ENCODE measurements around the gene CACNA2D2.

CACNA2D2 gene

DNA sequence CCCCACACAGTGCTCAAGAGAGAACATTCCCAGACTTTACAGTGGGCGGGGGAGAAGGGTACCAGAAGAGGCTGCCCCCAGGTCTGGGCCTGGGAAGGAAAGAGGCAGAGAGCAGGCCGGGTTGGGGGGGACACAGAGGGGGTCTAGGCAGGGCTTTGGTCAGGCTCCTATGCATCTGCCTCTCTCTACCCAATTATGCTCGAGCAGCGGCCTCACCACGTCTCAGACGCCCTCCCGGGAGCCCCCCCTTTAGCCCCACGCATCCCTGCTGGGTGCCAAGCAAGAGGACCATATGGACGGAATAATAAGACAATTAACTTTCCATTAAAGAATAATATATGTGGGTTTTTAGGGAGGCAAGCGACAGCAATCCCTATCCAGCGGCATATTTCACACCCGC, 32.8 kb downstream of the CACNA2D2 start:
- no peak overlapping the region for H3K4me3 ChIP-seq (ENCODE audit: low read depth in 1 of 2, low read length in 2 of 2)
- no peaks in the 10 kb centered on the region for H3K9me3 ChIP-seq (ENCODE audit: insufficient read depth, low read length, severe bottlenecking)
- no peak for ATAC-seq (ENCODE audit: insufficient read depth, low read depth)
- H3K27ac ChIP-seq (ENCODE audit: low read length): no peak overlapping the region
- H3K9ac ChIP-seq (ENCODE audit: low read depth, low read length): no peak overlapping the region
- DNase-seq: no peak
- H3K4me1 ChIP-seq (ENCODE audit: insufficient read depth, low read length): no peaks in the 10 kb centered on the region
- TF ChIP-seq, protein P1, sequence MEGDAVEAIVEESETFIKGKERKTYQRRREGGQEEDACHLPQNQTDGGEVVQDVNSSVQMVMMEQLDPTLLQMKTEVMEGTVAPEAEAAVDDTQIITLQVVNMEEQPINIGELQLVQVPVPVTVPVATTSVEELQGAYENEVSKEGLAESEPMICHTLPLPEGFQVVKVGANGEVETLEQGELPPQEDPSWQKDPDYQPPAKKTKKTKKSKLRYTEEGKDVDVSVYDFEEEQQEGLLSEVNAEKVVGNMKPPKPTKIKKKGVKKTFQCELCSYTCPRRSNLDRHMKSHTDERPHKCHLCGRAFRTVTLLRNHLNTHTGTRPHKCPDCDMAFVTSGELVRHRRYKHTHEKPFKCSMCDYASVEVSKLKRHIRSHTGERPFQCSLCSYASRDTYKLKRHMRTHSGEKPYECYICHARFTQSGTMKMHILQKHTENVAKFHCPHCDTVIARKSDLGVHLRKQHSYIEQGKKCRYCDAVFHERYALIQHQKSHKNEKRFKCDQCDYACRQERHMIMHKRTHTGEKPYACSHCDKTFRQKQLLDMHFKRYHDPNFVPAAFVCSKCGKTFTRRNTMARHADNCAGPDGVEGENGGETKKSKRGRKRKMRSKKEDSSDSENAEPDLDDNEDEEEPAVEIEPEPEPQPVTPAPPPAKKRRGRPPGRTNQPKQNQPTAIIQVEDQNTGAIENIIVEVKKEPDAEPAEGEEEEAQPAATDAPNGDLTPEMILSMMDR (IDR thresholded peaks at IDR 0.05; ENCODE audit: borderline replicate concordance, extremely low read depth, low read length, poor library complexity, severe bottlenecking): no peak
- TF ChIP-seq EZH2 (IDR thresholded peaks at IDR 0.05; ENCODE audit: borderline replicate concordance, low read depth, low read length, severe bottlenecking): no peak
- H3K27me3 ChIP-seq (ENCODE audit: insufficient read depth, low read length, poor library complexity): peaks cover 4% of the 10 kb centered on the region
- no peaks in the 10 kb centered on the region for H3K79me2 ChIP-seq (ENCODE audit: insufficient read depth, low read length)
- no peak overlapping the region for H2AFZ ChIP-seq (ENCODE audit: low read depth, low read length)
- H4K20me1 ChIP-seq (ENCODE audit: insufficient read depth, low read length): 0 out of 2 replicates have a peak, but pooled peaks cover 4% of the 10 kb centered on the region
- H3K4me2 ChIP-seq (ENCODE audit: insufficient read depth, low read length): no peak overlapping the region
- no peaks in the 10 kb centered on the region for H3K36me3 ChIP-seq (ENCODE audit: insufficient read depth, low read length)

DNA sequence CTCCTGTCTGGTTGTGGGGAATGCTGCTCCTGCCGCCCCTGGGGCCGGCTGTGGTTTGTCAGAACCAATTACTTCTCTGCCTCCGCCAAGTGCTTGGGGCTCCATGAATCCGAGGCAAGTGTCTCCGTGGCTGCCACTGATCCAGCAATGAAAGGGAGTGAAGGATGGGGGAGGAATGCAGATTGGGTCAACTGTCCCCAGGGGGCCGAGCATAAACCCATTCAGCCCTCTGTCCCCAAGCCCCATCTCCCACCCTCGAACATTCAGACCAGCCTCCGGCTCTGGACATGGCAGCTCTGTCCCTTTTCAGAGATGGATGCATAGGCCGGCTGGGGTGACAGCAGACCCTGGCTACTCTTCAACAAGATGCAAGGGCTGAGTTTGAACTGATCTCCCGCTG, 35.5 kb downstream of the CACNA2D2 start:
- ATAC-seq (ENCODE audit: insufficient read depth, low read depth): no peak
- no peak for TF ChIP-seq EZH2 (IDR thresholded peaks at IDR 0.05; ENCODE audit: borderline replicate concordance, low read depth, low read length, severe bottlenecking)
- TF ChIP-seq, protein P1 (IDR thresholded peaks at IDR 0.05; ENCODE audit: borderline replicate concordance, extremely low read depth, low read length, poor library complexity, severe bottlenecking): no peak
- H3K27me3 ChIP-seq (ENCODE audit: insufficient read depth, low read length, poor library complexity): peaks cover under 1% of the 10 kb centered on the region

DNA sequence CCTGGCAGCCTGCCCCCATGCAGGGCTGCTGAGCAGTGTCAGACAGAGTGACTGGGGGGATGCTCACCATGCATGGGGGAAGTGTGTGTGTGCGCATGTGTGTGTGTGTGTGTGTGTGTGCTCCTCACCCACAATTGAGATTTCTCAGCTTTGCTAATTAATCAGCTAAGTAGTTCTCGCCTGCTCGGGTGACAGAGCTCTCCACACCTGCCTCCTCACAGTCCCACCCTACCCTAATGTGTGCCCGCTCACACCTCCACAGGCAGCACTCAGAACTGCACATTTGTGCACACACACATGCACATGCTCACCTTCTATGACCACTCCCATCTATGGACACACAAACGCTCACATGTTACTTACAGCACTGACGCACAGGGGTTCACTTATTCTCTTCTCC, 37.3 kb downstream of the CACNA2D2 start:
- Histone ChIP-seq H3K27ac (ENCODE audit: low read length) (no peak overlapping the region), H3K4me3 (ENCODE audit: low read depth in 1 of 2, low read length in 2 of 2) (no peak overlapping the region), H4K20me1 (ENCODE audit: insufficient read depth, low read length) (no peaks in the 10 kb centered on the region), H3K36me3 (ENCODE audit: insufficient read depth, low read length) (no peaks in the 10 kb centered on the region), H3K27me3 (ENCODE audit: insufficient read depth, low read length, poor library complexity) (no peaks in the 10 kb centered on the region), H3K9ac (ENCODE audit: low read depth, low read length) (no peak overlapping the region), H3K4me1 (ENCODE audit: insufficient read depth, low read length) (no peaks in the 10 kb centered on the region), H3K4me2 (ENCODE audit: insufficient read depth, low read length) (no peak overlapping the region), H3K79me2 (ENCODE audit: insufficient read depth, low read length) (no peaks in the 10 kb centered on the region), H2AFZ (ENCODE audit: low read depth, low read length) (no peak overlapping the region), H3K9me3 (ENCODE audit: insufficient read depth, low read length, severe bottlenecking) (no peaks in the 10 kb centered on the region)
- TF ChIP-seq, protein P1 (IDR thresholded peaks at IDR 0.05; ENCODE audit: borderline replicate concordance, extremely low read depth, low read length, poor library complexity, severe bottlenecking): peak; percentile 22
- TF ChIP-seq EZH2 (IDR thresholded peaks at IDR 0.05; ENCODE audit: borderline replicate concordance, low read depth, low read length, severe bottlenecking): no peak
- ATAC-seq (ENCODE audit: insufficient read depth, low read depth) (no peak; the same call in 2 of the 3 replicates), DNase-seq (no peak)

More for the DNA sequence above, 35.5 kb downstream of the CACNA2D2 start:
- Histone ChIP-seq H3K79me2 (ENCODE audit: insufficient read depth, low read length) (no peaks in the 10 kb centered on the region), H3K9me3 (ENCODE audit: insufficient read depth, low read length, severe bottlenecking) (no peaks in the 10 kb centered on the region), H3K9ac (ENCODE audit: low read depth, low read length) (no peak overlapping the region), H3K4me3 (ENCODE audit: low read depth in 1 of 2, low read length in 2 of 2) (no peak overlapping the region), H3K4me2 (ENCODE audit: insufficient read depth, low read length) (no peak overlapping the region), H2AFZ (ENCODE audit: low read depth, low read length) (no peak overlapping the region), H3K27ac (ENCODE audit: low read length) (no peak overlapping the region), H3K4me1 (ENCODE audit: insufficient read depth, low read length) (no peaks in the 10 kb centered on the region), H3K36me3 (ENCODE audit: insufficient read depth, low read length) (no peaks in the 10 kb centered on the region), H4K20me1 (ENCODE audit: insufficient read depth, low read length) (no peaks in the 10 kb centered on the region)
- DNase-seq: no peak

DNA sequence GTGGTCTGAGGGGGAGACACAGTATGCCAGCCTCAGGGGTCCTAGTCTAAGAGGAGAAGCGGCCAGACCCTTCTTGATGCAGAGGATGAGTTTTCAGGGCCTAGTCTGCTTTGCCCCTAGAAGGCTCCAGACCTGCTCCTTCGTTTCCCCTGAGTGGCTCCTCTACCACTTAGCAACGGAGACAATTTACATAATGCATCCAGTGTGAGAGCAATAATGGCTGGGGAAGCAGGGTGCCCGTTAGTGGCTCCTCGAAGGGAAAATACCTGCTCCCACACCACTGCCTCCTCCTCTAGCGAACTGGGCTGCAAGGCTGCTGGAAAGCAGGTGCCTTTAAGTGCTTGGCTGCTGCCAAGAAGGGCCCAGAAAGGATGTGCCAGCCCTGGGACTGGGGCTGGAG, 38.9 kb downstream of the CACNA2D2 start:
- DNase-seq (no peak), ATAC-seq (ENCODE audit: insufficient read depth, low read depth) (no peak)
- no peak overlapping the region for H3K9ac ChIP-seq (ENCODE audit: low read depth, low read length)
- no peaks in the 10 kb centered on the region for H4K20me1 ChIP-seq (ENCODE audit: insufficient read depth, low read length)
- no peak overlapping the region for H3K4me3 ChIP-seq (ENCODE audit: low read depth in 1 of 2, low read length in 2 of 2)
- TF ChIP-seq EZH2 (IDR thresholded peaks at IDR 0.05; ENCODE audit: borderline replicate concordance, low read depth, low read length, severe bottlenecking): no peak
- TF ChIP-seq, protein P1 (IDR thresholded peaks at IDR 0.05; ENCODE audit: borderline replicate concordance, extremely low read depth, low read length, poor library complexity, severe bottlenecking): no peak
- H3K27ac ChIP-seq (ENCODE audit: low read length): no peak overlapping the region
- H3K36me3 ChIP-seq (ENCODE audit: insufficient read depth, low read length): no peaks in the 10 kb centered on the region
- no peaks in the 10 kb centered on the region for H3K4me1 ChIP-seq (ENCODE audit: insufficient read depth, low read length)
- H3K27me3 ChIP-seq (ENCODE audit: insufficient read depth, low read length, poor library complexity): no peaks in the 10 kb centered on the region
- H3K9me3 ChIP-seq (ENCODE audit: insufficient read depth, low read length, severe bottlenecking): no peaks in the 10 kb centered on the region
- H3K79me2 ChIP-seq (ENCODE audit: insufficient read depth, low read length): no peaks in the 10 kb centered on the region
- no peak overlapping the region for H2AFZ ChIP-seq (ENCODE audit: low read depth, low read length)
- H3K4me2 ChIP-seq (ENCODE audit: insufficient read depth, low read length): no peak overlapping the region

Measured in DND-41 (cell line).